B cell (primary cell): ENCODE results near the gene BCAM. TPM values are rescaled to one million over a fixed set of nuclear protein-coding genes. Genes with fewer than 3 reads are reported as not detected.
"Not testable (repeated sequence)": the region's sequence is repeated elsewhere in the genome, so short reads cannot be mapped to it uniquely, and the experiment has no call there.

Experiments used
- ATAC-seq: fragments of 200-7000 bp; cut with Tn5 transposase; one replicate; pipeline ENCODE4 v1.10.0; 2021; ENCODE audit warnings: low read depth, mild to moderate bottlenecking, moderate number of reproducible peaks, moderate library complexity
- CTCF ChIA-PET: fragments of 350-600 bp; sonication (Branson Sonifier 250); formaldehyde crosslinking; loops from one replicate; lab custom pipeline; 2021; ENCODE audit warnings: antibody characterized with exemption, inconsistent platforms; lab: Charles Lee
- POLR2A ChIA-PET: fragments of 350-600 bp; sonication (Branson Sonifier 250); formaldehyde crosslinking; loops from one replicate; lab custom pipeline; 2021; ENCODE audit warnings: antibody characterized with exemption; lab: Charles Lee
- DNase-seq: peaks from one replicate; pipeline ENCODE4 v3.0.0; 2013
- H2AFZ ChIP-seq: 2 replicates; pipeline ENCODE4 v1.6.1; 2012; ENCODE audit warnings: mild to moderate bottlenecking, low read depth, low read length; ENCODE audit not compliant: insufficient read depth, poor library complexity, severe bottlenecking
- H3K27ac ChIP-seq, 2 donors: 1 replicate in 1 of 2; 2 replicates in 1 of 2; pipeline ENCODE4 v1.5.1; 2012 to 2013; ENCODE audit warnings: low read length in 2 of 2, mild to moderate bottlenecking in 2 of 2, moderate library complexity in 1 of 2
- H3K27me3 ChIP-seq, 4 experiments: fragments of 200-600 bp in 1 of 4; sonication (generic) in 1 of 4; replicated peaks in 1 of 4; 1 replicate in 2 of 4; 2 replicates in 2 of 4; pipeline versions ENCODE4 v1.6.1 to v1.7.0; 2013 to 2016; ENCODE audit warnings: low read length in 3 of 4, mild to moderate bottlenecking in 2 of 4, mixed read lengths in 1 of 4, moderate library complexity in 1 of 4; ENCODE audit not compliant: insufficient read depth in 4 of 4, control insufficient read depth in 3 of 4; ENCODE audit errors: control extremely low read depth in 1 of 4
- H3K36me3 ChIP-seq, 2 experiments: replicated peaks in 1 of 2; 1 replicate in 1 of 2; 2 replicates in 1 of 2; pipeline versions ENCODE4 v1.6.1 to v1.7.1; 2013; ENCODE audit warnings: low read length in 1 of 2; ENCODE audit not compliant: insufficient read depth in 2 of 2, control insufficient read depth in 1 of 2; ENCODE audit errors: control extremely low read depth in 1 of 2, extremely low read depth in 1 of 2
- H3K4me1 ChIP-seq, 2 donors: fragments of 200-600 bp in 1 of 2; sonication (generic) in 1 of 2; 1 replicate in 1 of 2; 2 replicates in 1 of 2; pipeline versions ENCODE4 v1.5.1 to v1.6.1; 2013 to 2017; ENCODE audit warnings: low read length in 2 of 2; ENCODE audit not compliant: control insufficient read depth in 2 of 2, insufficient read depth in 2 of 2
- H3K4me2 ChIP-seq: replicated peaks from 2 replicates; pipeline ENCODE3; 2012; ENCODE audit warnings: mild to moderate bottlenecking, low read depth, low read length; ENCODE audit not compliant: poor library complexity, severe bottlenecking
- H3K4me3 ChIP-seq, 5 experiments: fragments of 200-600 bp in 1 of 5; sonication (generic) in 1 of 5; 1 replicate in 3 of 5; 2 replicates in 2 of 5; pipeline versions ENCODE4 v1.5.1 to v1.7.0; 2011 to 2016; ENCODE audit warnings: low read length in 4 of 5, mild to moderate bottlenecking in 4 of 5, low read depth in 2 of 5, control low read depth in 1 of 5, moderate library complexity in 1 of 5; ENCODE audit not compliant: insufficient read depth in 1 of 5; ENCODE audit errors: control extremely low read depth in 1 of 5, extremely low read depth in 1 of 5
- H3K79me2 ChIP-seq: fragments of 200-600 bp; sonication (generic); one replicate; pipeline ENCODE4 v1.6.0; 2016; ENCODE audit warnings: low read length; ENCODE audit not compliant: control insufficient read depth, insufficient read depth
- H3K9ac ChIP-seq: fragments of 200-600 bp; sonication (generic); 2 replicates; pipeline ENCODE4 v1.6.1; 2017; ENCODE audit warnings: mild to moderate bottlenecking, low read length, moderate library complexity
- H3K9me3 ChIP-seq, 3 donors: one replicate each; pipeline versions ENCODE4 v1.6.1 to v1.7.1; 2013; ENCODE audit warnings: low read length in 2 of 3; ENCODE audit not compliant: control insufficient read depth in 2 of 3, insufficient read depth in 1 of 3; ENCODE audit errors: control extremely low read depth in 1 of 3
- H4K20me1 ChIP-seq: 2 replicates; pipeline ENCODE4 v1.6.0; 2012; ENCODE audit warnings: mild to moderate bottlenecking, low read length; ENCODE audit not compliant: insufficient read depth, control insufficient read depth, poor library complexity, severe bottlenecking
- H3K27ac Mint-ChIP-seq: one replicate; pipeline ENCODE4 v1.8.0; 2021; ENCODE audit warnings: mixed read lengths
- H3K27me3 Mint-ChIP-seq: one replicate; pipeline ENCODE4 v1.8.0; 2021; ENCODE audit warnings: mixed read lengths
- H3K4me1 Mint-ChIP-seq: one replicate; pipeline ENCODE4 v1.8.0; 2021; ENCODE audit warnings: mixed read lengths
- H3K4me3 Mint-ChIP-seq: one replicate; pipeline ENCODE4 v1.8.0; 2021; ENCODE audit warnings: mixed read lengths
- H3K9me3 Mint-ChIP-seq: one replicate; pipeline ENCODE4 v1.8.0; 2022; ENCODE audit warnings: mixed read lengths; ENCODE audit not compliant: insufficient read depth
- EZH2 ChIP-seq: IDR thresholded peaks from 2 replicates; pipeline ENCODE4 v1.6.1; 2012; ENCODE audit warnings: borderline replicate concordance, low read depth, mild to moderate bottlenecking, moderate library complexity, low read length; ENCODE audit not compliant: insufficient read depth, poor library complexity, severe bottlenecking
- WGBS: methylation state at CpG from one replicate; pipeline ENCODE4 v1.1.5; 2013; ENCODE audit warnings: missing lambda C conversion rate; ENCODE audit not compliant: insufficient coverage; 5-methylcytosine and 5-hydroxymethylcytosine counted together
- intact Hi-C: fragments of 100-400 bp; cut with micrococcal nuclease; formaldehyde crosslinking; loops from one replicate; pipeline ENCODE4 v1.10.0; 2022
- polyA plus RNA-seq: library from polyadenylated mRNA; depleted of rRNA; stranded (reverse); fragments of >200 nt; gene quantifications from 2 replicates; pipeline ENCODE4 v1.2.3, GENCODE V29; 2012
- total RNA-seq, 2 donors: library from RNA; stranded (reverse); fragments of 120-200 nt in 1 of 2; gene quantifications; 1 replicate in 1 of 2; 2 replicates in 1 of 2; pipeline versions ENCODE4 v1.2.3 to v1.2.4, GENCODE V29; 2013 to 2022
- TF ChIP-seq, protein P1 (sequence below): fragments of 200-600 bp; IDR thresholded peaks from one replicate; pipeline ENCODE4 v1.8.0; 2022; ENCODE audit warnings: antibody characterized with exemption, mild to moderate bottlenecking

Gene BCAM
- total and polyA plus RNA-seq, 2 donors (not counting 1 experiment from before 2014, with no cell fraction given): not detected

DNA sequence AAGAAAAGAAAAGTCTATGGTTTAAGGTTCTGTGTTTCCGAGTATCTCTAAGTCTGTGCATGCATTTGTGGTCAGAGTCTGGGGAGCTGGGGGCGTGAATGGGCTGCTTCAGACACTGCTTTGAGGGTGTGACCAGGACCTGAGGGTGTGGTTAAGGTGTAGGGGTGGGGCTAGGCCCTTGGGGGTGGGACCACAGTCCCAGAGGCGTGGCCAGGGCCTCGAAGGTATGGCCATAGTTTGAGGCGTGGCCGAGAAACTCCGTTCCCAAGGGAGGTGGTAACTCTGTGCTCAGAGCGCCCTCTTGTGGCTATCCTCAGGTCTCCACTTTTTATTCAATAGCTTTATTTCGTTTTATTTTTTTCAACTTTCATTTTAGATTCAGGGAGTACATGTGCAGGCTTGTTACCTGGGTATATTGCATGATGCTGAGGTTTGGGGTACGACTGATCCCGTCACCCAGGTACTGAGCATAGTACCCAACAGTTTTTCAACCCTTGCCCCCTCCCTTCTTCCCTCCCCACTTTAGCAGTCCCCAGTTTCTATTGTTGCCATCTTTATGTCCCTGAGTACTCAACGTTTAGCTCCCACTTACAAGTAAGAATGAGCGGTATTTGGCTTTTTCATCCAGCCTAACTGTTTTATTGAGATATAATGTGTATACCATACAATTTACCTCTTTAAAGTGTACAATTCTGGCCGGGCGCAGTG, 38.2 kb upstream of the BCAM start:
- H3K4me1 Mint-ChIP-seq: peaks cover 28% of the 10 kb centered on the region
- 0% methylated on average over 5 of the region's 15 CpGs for WGBS
- H3K4me3 Mint-ChIP-seq: peak overlapping the region; percentile 63
- no peaks in the 10 kb centered on the region for H3K79me2 ChIP-seq
- H4K20me1 ChIP-seq: no peaks in the 10 kb centered on the region
- H3K4me1 ChIP-seq: peaks cover 8 to 20% of the 10 kb centered on the region in 2 donors
- peak overlapping the region; percentile 30 for H3K9ac ChIP-seq
- no peak overlapping the region for H3K27ac ChIP-seq
- no peaks in the 10 kb centered on the region for H3K27me3 ChIP-seq
- peak; percentile 98 for DNase-seq
- H3K4me3 ChIP-seq: peak overlapping the region in 3 of 5 experiments; percentile 8 to 32 (median 18)
- TF ChIP-seq, protein P1, sequence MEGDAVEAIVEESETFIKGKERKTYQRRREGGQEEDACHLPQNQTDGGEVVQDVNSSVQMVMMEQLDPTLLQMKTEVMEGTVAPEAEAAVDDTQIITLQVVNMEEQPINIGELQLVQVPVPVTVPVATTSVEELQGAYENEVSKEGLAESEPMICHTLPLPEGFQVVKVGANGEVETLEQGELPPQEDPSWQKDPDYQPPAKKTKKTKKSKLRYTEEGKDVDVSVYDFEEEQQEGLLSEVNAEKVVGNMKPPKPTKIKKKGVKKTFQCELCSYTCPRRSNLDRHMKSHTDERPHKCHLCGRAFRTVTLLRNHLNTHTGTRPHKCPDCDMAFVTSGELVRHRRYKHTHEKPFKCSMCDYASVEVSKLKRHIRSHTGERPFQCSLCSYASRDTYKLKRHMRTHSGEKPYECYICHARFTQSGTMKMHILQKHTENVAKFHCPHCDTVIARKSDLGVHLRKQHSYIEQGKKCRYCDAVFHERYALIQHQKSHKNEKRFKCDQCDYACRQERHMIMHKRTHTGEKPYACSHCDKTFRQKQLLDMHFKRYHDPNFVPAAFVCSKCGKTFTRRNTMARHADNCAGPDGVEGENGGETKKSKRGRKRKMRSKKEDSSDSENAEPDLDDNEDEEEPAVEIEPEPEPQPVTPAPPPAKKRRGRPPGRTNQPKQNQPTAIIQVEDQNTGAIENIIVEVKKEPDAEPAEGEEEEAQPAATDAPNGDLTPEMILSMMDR: peak; percentile 76
- TF ChIP-seq EZH2: no peak
- H3K27me3 Mint-ChIP-seq: no peaks in the 10 kb centered on the region
- H3K36me3 ChIP-seq: no peaks in the 10 kb centered on the region
- POLR2A ChIA-PET: interaction anchor here (0.5 to 2.3 kb wide), 10 partner anchors 10 to 1157 kb away, joined by 3 to 65 read pairs (median 4); partner anchors contain the start of genes BCL3 and TOMM40
- ATAC-seq: peak; percentile 100
- peak overlapping the region; percentile 74 for H3K27ac Mint-ChIP-seq
- peaks cover 0 to 4% (median 3%) of the 10 kb centered on the region in 3 donors for H3K9me3 ChIP-seq
- peaks cover 8% of the 10 kb centered on the region for H3K9me3 Mint-ChIP-seq
- peak overlapping the region; percentile 48 for H2AFZ ChIP-seq
- intact Hi-C loops: loop anchor here (1.0 to 10.0 kb wide), 7 partner anchors 17 to 182 kb away; partner anchors contain the start of genes BCL3 and NECTIN2
- CTCF ChIA-PET: interaction anchor here (0.6 to 14.8 kb wide), 37 partner anchors 9 to 1257 kb away, joined by 3 to 591 read pairs (median 4); partner anchors contain the start of genes BCL3, BLOC1S3, CLPTM1 and NECTIN2
- peak overlapping the region; percentile 66 for H3K4me2 ChIP-seq

DNA sequence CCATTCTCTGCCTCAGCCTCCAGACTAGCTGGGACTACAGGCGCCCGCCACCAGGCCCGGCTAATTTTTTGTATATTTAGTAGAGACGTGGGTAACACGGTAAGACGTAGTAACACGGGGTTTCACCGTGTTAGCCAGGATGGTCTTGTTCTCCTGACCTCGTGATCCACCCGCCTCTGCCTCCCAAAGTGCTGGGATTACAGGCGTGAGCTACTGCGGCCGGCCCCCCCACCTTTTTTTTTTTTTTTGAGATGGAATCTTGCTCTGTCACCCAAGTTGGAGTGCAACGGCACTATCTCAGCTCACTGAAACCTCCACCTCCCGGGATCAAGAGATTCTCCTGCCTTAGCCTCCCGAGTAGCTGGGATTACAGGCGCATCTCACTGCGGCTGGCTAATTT, 36.8 kb upstream of the BCAM start:
- ChIA-PET POLR2A (interaction anchor here (2.3 kb wide), 1 partner anchor 48 kb away, joined by 34 read pairs; no protein-coding TSS in a partner anchor), CTCF (interaction anchor here (0.7 to 14.8 kb wide), 9 partner anchors 12 to 458 kb away, joined by 3 to 591 read pairs (median 19); no protein-coding TSS in a partner anchor)
- WGBS: 94% methylated on average over 14 of the region's 18 CpGs
- H3K4me1 ChIP-seq: peaks cover 8 to 20% of the 10 kb centered on the region in 2 donors
- H3K79me2 ChIP-seq, H4K20me1 ChIP-seq, ATAC-seq, H3K27ac Mint-ChIP-seq, H3K4me3 ChIP-seq, H3K9me3 Mint-ChIP-seq, H2AFZ ChIP-seq, H3K27me3 ChIP-seq, H3K9me3 ChIP-seq, H3K27me3 Mint-ChIP-seq, DNase-seq, H3K9ac ChIP-seq, H3K4me3 Mint-ChIP-seq, H3K36me3 ChIP-seq, H3K27ac ChIP-seq, H3K4me2 ChIP-seq: not testable (repeated sequence)
- intact Hi-C loops: loop anchor here (5.0 to 10.0 kb wide), 2 partner anchors 73 to 180 kb away; partner anchors contain the start of gene NECTIN2
- peaks cover 28% of the 10 kb centered on the region for H3K4me1 Mint-ChIP-seq
